GM12878 (cell line): ENCODE data around the gene AMT.

Source experiments
- CTCF ChIP-seq, 3 experiments: IDR thresholded peaks in 2 of 3; conservative IDR thresholded peaks in 1 of 3; 2 replicates each; pipeline ENCODE4 v1.5.1; 2011; ENCODE audit warnings: low read depth in 3 of 3, low read length in 3 of 3, mild to moderate bottlenecking in 3 of 3, control low read depth in 2 of 3, moderate library complexity in 2 of 3, inconsistent platforms in 1 of 3, mixed read lengths in 1 of 3; ENCODE audit not compliant: control insufficient read depth in 2 of 3, insufficient read depth in 1 of 3; ENCODE audit errors: extremely low read depth in 1 of 3
- EP300 ChIP-seq, 2 experiments: fragments of 150-350 bp in 1 of 2; IDR thresholded peaks; 2 replicates each; pipeline ENCODE4 v1.6.1; 2011 to 2012; ENCODE audit warnings: low read depth in 2 of 2, low read length in 2 of 2, borderline replicate concordance in 1 of 2, improper control_type of control experiment in 1 of 2, inconsistent platforms in 1 of 2; ENCODE audit not compliant: control insufficient read depth in 1 of 2
- NFYB ChIP-seq: IDR thresholded peaks from 2 replicates; pipeline ENCODE4 v1.6.1; 2011; ENCODE audit warnings: low read depth, mild to moderate bottlenecking, low read length, improper control_type of control experiment, moderate library complexity; ENCODE audit not compliant: insufficient read depth
- NRF1 ChIP-seq: conservative IDR thresholded peaks from 2 replicates; pipeline ENCODE4 v1.6.1; 2011; ENCODE audit warnings: mild to moderate bottlenecking, low read depth, low read length, improper control_type of control experiment
- REST ChIP-seq: IDR thresholded peaks from 2 replicates; pipeline ENCODE4 v1.6.1; 2012; ENCODE audit warnings: mild to moderate bottlenecking, low read depth, low read length
- ZBTB40 ChIP-seq: fragments of 450-650 bp; IDR thresholded peaks from 2 replicates; pipeline ENCODE4 v1.6.1; 2016; ENCODE audit warnings: mild to moderate bottlenecking, moderate library complexity, borderline replicate concordance

GRCh38 chr3:49378249-49378895 is 43.9 kb downstream of the AMT start:
- TF ChIP-seq CTCF (IDR thresholded peaks at IDR 0.05 in 2 of 3, conservative IDR thresholded peaks at IDR 0.05 in 1 of 3; ENCODE audit: control insufficient read depth in 2 of 3, extremely low read depth in 1 of 3, insufficient read depth in 1 of 3, low read depth in 3 of 3, low read length in 3 of 3) (no peak), NFYB (no peak), REST (no peak), NRF1 (no peak), ZBTB40 (no peak), EP300 (IDR thresholded peaks at IDR 0.05; ENCODE audit: borderline replicate concordance in 1 of 2, control insufficient read depth in 1 of 2, low read depth in 2 of 2, low read length in 2 of 2) (no peak)
